ENCODE measurements around the gene ALDH4A1.

DNA sequence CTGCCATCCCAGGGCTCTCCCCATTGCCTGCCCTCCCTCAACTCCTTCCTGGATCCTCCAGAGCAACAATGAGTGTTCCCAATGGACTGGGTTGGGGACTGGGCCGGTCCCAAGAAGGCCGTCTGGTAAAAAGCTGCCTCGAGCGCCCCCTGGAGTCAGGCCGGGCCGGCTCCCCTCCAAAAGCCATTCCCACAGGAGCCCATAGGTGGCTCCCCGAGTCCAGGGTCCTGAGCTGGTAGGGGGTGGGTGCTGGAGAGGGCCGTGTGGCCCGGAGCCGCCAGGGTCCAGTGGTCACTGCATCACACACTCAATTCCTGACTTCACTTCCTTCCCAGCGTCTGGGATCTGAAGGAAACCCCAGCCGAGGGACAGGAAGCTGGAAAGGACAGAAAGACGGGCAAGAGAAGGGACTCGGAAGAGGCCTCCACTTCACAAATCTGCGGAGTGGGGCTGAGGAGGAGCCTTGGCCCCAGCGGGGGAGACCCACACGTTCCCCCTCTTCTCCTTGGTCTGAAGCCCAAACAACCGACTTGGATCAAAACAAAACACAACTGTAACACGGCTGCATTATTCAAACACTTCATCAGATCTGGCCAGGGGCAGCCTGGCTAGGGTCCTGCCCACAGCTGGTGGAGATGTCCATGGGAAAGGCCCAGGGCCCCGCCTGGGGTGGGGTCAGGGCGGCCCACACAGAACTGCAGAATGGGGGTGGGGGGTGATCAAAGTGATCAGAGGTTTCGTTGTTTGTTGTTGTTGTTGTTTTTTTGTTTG, 10.9 kb upstream of the ALDH4A1 start:
- TF ChIP-seq POLR2A (IDR thresholded peaks at IDR 0.05; ENCODE audit: low read depth) (no peak), POLR2AphosphoS5 (IDR thresholded peaks at IDR 0.05) (peak; percentile 44 to 66)
- TF ChIP-seq, protein P1, sequence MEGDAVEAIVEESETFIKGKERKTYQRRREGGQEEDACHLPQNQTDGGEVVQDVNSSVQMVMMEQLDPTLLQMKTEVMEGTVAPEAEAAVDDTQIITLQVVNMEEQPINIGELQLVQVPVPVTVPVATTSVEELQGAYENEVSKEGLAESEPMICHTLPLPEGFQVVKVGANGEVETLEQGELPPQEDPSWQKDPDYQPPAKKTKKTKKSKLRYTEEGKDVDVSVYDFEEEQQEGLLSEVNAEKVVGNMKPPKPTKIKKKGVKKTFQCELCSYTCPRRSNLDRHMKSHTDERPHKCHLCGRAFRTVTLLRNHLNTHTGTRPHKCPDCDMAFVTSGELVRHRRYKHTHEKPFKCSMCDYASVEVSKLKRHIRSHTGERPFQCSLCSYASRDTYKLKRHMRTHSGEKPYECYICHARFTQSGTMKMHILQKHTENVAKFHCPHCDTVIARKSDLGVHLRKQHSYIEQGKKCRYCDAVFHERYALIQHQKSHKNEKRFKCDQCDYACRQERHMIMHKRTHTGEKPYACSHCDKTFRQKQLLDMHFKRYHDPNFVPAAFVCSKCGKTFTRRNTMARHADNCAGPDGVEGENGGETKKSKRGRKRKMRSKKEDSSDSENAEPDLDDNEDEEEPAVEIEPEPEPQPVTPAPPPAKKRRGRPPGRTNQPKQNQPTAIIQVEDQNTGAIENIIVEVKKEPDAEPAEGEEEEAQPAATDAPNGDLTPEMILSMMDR (IDR thresholded peaks at IDR 0.05) = peak in 2 of 3 experiments; percentile 95 to 97

Measured in esophagus muscularis mucosa (tissue), 3 donors.